Measurements from ENCODE around the gene KRT84. TPM values are rescaled to one million over a fixed set of nuclear protein-coding genes. Genes with fewer than 3 reads are reported as not detected.

Gene KRT84
- total RNA-seq, 2 donors from 2014 or later: not detected

DNA sequence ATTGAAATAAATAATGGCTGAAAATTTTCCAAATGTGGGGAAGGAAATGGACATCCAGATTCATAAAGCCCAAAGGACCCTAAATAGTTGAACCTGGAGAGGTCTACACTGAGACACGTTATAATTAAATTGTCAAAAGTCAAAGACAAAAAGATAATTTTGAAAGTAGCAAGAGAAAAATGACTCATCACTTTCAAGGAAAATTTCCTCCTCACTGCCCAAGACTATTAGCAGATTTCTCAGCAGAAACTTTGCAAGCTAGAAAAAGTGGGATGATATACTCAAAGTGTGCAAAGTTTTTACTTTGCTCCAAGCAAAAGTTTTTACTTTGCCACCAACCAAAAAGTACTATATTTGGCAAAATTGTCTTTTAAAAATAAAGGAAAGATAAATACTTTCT is 48.4 kb downstream of the KRT84 start:
- no peak for TF ChIP-seq POLR2A (IDR thresholded peaks at IDR 0.05)
- no peak for TF ChIP-seq CTCF (IDR thresholded peaks at IDR 0.05)
- no peak for TF ChIP-seq POLR2AphosphoS5 (IDR thresholded peaks at IDR 0.05)
- Histone ChIP-seq H3K36me3 (no peaks in the 10 kb centered on the region), H3K27ac (no peak overlapping the region), H3K4me1 (replicated peaks) (no peaks in the 10 kb centered on the region), H3K27me3 (replicated peaks; ENCODE audit: insufficient read depth) (no peaks in the 10 kb centered on the region), H3K9me3 (no peaks in the 10 kb centered on the region), H3K4me3 (no peak overlapping the region)
- DNase-seq (ENCODE audit: low spot score): no peak
- WGBS: 54% methylated on average over 1 of the region's 1 CpG
- intact Hi-C loops (cut with DNase I): no loop called here

DNA sequence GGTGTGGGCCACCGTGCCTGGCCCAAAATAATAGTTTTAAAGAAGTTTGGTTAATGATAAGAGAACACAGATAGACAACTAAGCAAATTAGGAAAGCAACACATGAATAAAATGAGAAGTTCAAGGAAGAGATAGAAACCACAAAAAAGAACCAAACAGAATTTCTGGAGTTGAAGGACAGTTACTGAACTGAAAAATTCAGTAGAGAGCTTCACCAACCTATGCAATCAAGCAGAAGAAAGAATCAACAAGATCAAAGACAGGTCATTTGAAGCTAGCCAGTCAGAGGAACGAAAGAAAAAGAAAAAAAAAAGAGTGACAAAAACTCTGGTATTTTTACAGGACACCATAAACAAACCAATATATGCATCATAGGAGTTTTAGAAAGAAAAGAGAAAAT is 48.8 kb downstream of the KRT84 start:
- no peaks in the 10 kb centered on the region for H3K27me3 ChIP-seq (replicated peaks; ENCODE audit: insufficient read depth)
- TF ChIP-seq POLR2A (IDR thresholded peaks at IDR 0.05) (no peak), CTCF (IDR thresholded peaks at IDR 0.05) (no peak), POLR2AphosphoS5 (IDR thresholded peaks at IDR 0.05) (no peak)
- H3K27ac ChIP-seq: no peak overlapping the region
- no peaks in the 10 kb centered on the region for H3K4me1 ChIP-seq (replicated peaks)
- no peak overlapping the region for H3K4me3 ChIP-seq
- intact Hi-C loops (cut with DNase I): no loop called here
- DNase-seq (ENCODE audit: low spot score): no peak
- H3K9me3 ChIP-seq: no peaks in the 10 kb centered on the region
- WGBS: 77% methylated on average over 2 of the region's 2 CpGs
- H3K36me3 ChIP-seq: no peaks in the 10 kb centered on the region

- WGBS: 88% methylated on average over 4 of the region's 4 CpGs
- no peaks in the 10 kb centered on the region for H3K36me3 ChIP-seq
- no peak overlapping the region for H3K27ac ChIP-seq
- TF ChIP-seq POLR2AphosphoS5 (IDR thresholded peaks at IDR 0.05) (no peak), CTCF (IDR thresholded peaks at IDR 0.05) (no peak), POLR2A (IDR thresholded peaks at IDR 0.05) (no peak)
- no peaks in the 10 kb centered on the region for H3K27me3 ChIP-seq (replicated peaks; ENCODE audit: insufficient read depth)
- intact Hi-C loops (cut with DNase I): no loop called here
- no peak for DNase-seq (ENCODE audit: low spot score)
- no peak overlapping the region for H3K4me3 ChIP-seq
- H3K4me1 ChIP-seq (replicated peaks): no peaks in the 10 kb centered on the region
- no peaks in the 10 kb centered on the region for H3K9me3 ChIP-seq
Observed at GRCh38 chr12:52335598-52336262, 49.7 kb downstream of the KRT84 start.

DNA sequence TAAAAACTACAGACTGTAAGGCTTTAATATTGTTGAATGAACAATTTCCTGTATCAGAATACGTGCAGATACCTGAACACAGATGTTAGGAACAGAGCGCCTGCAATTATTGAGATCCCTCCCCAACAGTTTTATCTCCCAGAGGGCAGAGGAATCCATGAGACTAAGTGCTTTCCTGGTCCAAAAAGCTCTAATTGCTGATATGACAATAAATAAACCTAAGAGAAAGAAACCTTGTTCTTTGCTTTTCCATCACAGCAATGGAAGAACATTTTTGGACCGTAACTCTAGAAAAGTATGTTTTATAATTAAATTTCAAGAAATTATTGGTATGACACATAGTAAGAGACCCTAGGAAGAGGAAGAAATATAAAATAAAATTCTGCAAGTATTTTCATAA is 51.3 kb downstream of the KRT84 start:
- no peaks in the 10 kb centered on the region for H3K36me3 ChIP-seq
- TF ChIP-seq POLR2A (IDR thresholded peaks at IDR 0.05) (no peak), POLR2AphosphoS5 (IDR thresholded peaks at IDR 0.05) (no peak), CTCF (IDR thresholded peaks at IDR 0.05) (no peak)
- no peak for DNase-seq (ENCODE audit: low spot score)
- no peaks in the 10 kb centered on the region for H3K9me3 ChIP-seq
- H3K4me3 ChIP-seq: no peak overlapping the region
- H3K4me1 ChIP-seq (replicated peaks): no peaks in the 10 kb centered on the region
- no peaks in the 10 kb centered on the region for H3K27me3 ChIP-seq (replicated peaks; ENCODE audit: insufficient read depth)
- WGBS: 93% methylated on average over 3 of the region's 3 CpGs
- H3K27ac ChIP-seq: no peak overlapping the region
- intact Hi-C loops (cut with DNase I): no loop called here

DNA sequence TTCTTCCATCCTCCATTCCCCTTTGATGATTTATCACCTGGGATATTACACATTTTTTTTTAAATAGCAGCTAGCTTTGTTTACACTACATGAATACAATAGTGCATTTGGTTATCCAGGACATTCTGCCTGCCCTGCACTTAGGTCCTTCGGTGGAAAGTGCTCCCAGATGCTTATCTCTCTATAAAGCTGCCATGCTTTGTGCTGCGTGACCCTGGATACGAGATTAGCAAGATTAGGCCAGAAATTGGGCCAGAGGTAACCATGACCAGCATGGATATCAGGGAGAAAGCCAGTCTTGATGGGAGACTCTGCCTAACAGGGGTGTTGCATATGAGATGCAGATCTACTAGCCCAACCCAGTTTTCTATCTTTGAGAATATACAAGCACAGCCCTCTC is 52.1 kb downstream of the KRT84 start:
- DNase-seq (ENCODE audit: low spot score): no peak
- H3K27me3 ChIP-seq (replicated peaks; ENCODE audit: insufficient read depth): no peaks in the 10 kb centered on the region
- H3K36me3 ChIP-seq: no peaks in the 10 kb centered on the region
- no peaks in the 10 kb centered on the region for H3K9me3 ChIP-seq
- intact Hi-C loops (cut with DNase I): no loop called here
- 23% methylated on average over 3 of the region's 3 CpGs for WGBS
- H3K27ac ChIP-seq: no peak overlapping the region
- H3K4me1 ChIP-seq (replicated peaks): no peaks in the 10 kb centered on the region
- no peak overlapping the region for H3K4me3 ChIP-seq
- TF ChIP-seq POLR2AphosphoS5 (IDR thresholded peaks at IDR 0.05) (no peak), POLR2A (IDR thresholded peaks at IDR 0.05) (no peak), CTCF (IDR thresholded peaks at IDR 0.05) (no peak)
